ENCODE data around the gene PDZRN4. TPM values are rescaled to one million over a fixed set of nuclear protein-coding genes. Genes with fewer than 3 reads are reported as not detected.

Gene PDZRN4
- total and polyA plus RNA-seq, 11 donors = 0.07 to 1.4 (median 0.12) TPM; not detected in 6

GRCh38 chr12:41564816-41565215 is 376.7 kb downstream of the PDZRN4 start:
- intact Hi-C loops (cut with DNase I) = no loop called here

GRCh38 chr12:41566703-41567102 is 378.6 kb downstream of the PDZRN4 start:
- no peak overlapping the region for H3K4me3 ChIP-seq
- no peaks in the 10 kb centered on the region for H3K4me1 ChIP-seq
- H3K9me3 ChIP-seq = no peaks in the 10 kb centered on the region
- H3K27me3 ChIP-seq = no peaks in the 10 kb centered on the region
- TF ChIP-seq POLR2A (IDR thresholded peaks at IDR 0.05) (no peak), CTCF (IDR thresholded peaks at IDR 0.05) (no peak)
- 92 to 95% (median 93%) methylated on average over 2 of the region's 2 CpGs for WGBS, 4 donors
- intact Hi-C loops (cut with DNase I) = no loop called here
- H3K27ac ChIP-seq = no peak overlapping the region
- ATAC-seq (no peak), DNase-seq (no peak)
- no peaks in the 10 kb centered on the region for H3K36me3 ChIP-seq

More at GRCh38 chr12:41564816-41565215, 376.7 kb downstream of the PDZRN4 start:
- H3K27ac ChIP-seq = no peak overlapping the region
- no peaks in the 10 kb centered on the region for H3K27me3 ChIP-seq
- no peak for ATAC-seq
- H3K9me3 ChIP-seq = no peaks in the 10 kb centered on the region
- TF ChIP-seq CTCF (IDR thresholded peaks at IDR 0.05) (peak in 2 of 12 donors; percentile 12 to 22), POLR2A (IDR thresholded peaks at IDR 0.05) (no peak)
- H3K36me3 ChIP-seq = no peaks in the 10 kb centered on the region
- WGBS, 4 donors = 92 to 97% (median 96%) methylated on average over 1 of the region's 1 CpG
- no peak overlapping the region for H3K4me3 ChIP-seq
- DNase-seq = no peak
- H3K4me1 ChIP-seq = no peaks in the 10 kb centered on the region

GRCh38 chr12:41573445-41573844 is 385.3 kb downstream of the PDZRN4 start:
- ATAC-seq = no peak
- no peak overlapping the region for H3K27ac ChIP-seq
- no peak for DNase-seq
- no peaks in the 10 kb centered on the region for H3K36me3 ChIP-seq
- no peak overlapping the region for H3K4me3 ChIP-seq
- H3K27me3 ChIP-seq = no peaks in the 10 kb centered on the region
- no peaks in the 10 kb centered on the region for H3K4me1 ChIP-seq
- 96 to 97% (median 96%) methylated on average over 17 of the region's 17 CpGs for WGBS, 4 donors
- TF ChIP-seq POLR2A (IDR thresholded peaks at IDR 0.05) (no peak), CTCF (IDR thresholded peaks at IDR 0.05) (no peak)
- H3K9me3 ChIP-seq = no peaks in the 10 kb centered on the region
- intact Hi-C loops (cut with DNase I) = no loop called here

GRCh38 chr12:41576925-41577324 is 388.8 kb downstream of the PDZRN4 start:
- no peaks in the 10 kb centered on the region for H3K36me3 ChIP-seq
- DNase-seq (no peak), ATAC-seq (no peak)
- H3K4me1 ChIP-seq = no peaks in the 10 kb centered on the region
- H3K27me3 ChIP-seq = no peaks in the 10 kb centered on the region
- no peak for TF ChIP-seq CTCF (IDR thresholded peaks at IDR 0.05)
- TF ChIP-seq POLR2A (IDR thresholded peaks at IDR 0.05) = no peak
- no peak overlapping the region for H3K4me3 ChIP-seq
- no peak overlapping the region for H3K27ac ChIP-seq
- intact Hi-C loops (cut with DNase I) = no loop called here
- 50 to 73% (median 61%) methylated on average over 1 of the region's 1 CpG for WGBS, 4 donors
- no peaks in the 10 kb centered on the region for H3K9me3 ChIP-seq
